Measurements from ENCODE around the gene ADA. TPM values are rescaled to one million over a fixed set of nuclear protein-coding genes. Genes with fewer than 3 reads are reported as not detected.

ADA gene
- total and polyA plus RNA-seq, 2 of the 13 experiments (the other 11 are each of a cell fraction or from before 2014, with no cell fraction given), result 2.5 to 11.3 TPM

DNA sequence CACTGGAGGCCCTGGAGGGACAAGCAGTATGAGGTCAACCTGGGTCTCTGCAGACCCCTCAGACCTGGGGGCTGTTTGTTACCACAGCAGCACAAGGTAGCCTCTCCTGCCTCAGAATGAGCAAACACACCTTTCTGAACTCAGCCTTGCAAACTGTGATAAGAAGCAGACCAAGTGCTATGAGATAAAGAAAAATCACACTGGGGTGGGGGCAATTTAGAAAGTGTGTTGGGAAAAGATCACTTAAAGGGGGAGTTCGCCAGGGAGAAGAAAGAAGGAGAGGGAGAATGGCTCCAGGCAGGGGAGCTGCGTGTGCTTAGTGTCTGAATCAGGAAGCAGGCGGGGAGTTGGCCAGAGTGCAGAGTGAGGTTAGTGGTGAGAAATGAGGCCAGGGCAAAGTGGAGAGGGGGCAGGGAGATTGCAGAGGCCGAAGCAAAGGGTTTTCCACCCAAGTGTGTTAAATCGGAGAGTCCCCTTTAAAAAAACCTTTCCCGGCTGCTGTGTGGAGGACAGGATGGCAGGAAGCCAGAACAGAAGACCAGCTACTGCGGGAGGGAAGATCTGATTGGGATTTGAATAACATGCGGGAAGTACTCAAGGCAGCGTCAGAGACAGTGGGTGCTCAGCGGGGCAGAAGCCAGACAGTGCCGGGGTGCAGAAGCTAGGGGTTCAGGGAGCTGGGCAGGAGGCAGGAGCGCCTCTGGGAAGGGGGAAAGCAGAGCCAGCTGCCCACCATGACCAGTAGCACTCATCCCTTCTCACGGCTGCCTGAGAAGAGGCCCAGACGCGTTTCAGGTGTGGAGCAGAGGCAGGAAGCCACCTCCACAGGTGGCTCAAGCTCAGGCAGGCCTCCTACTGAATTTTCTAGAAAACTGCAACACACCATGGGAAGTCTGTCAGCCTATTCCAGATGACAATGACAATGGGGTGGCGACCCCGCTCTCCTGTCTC lies 9.0 kb downstream of the ADA start (continued):
- TF ChIP-seq, protein P1, sequence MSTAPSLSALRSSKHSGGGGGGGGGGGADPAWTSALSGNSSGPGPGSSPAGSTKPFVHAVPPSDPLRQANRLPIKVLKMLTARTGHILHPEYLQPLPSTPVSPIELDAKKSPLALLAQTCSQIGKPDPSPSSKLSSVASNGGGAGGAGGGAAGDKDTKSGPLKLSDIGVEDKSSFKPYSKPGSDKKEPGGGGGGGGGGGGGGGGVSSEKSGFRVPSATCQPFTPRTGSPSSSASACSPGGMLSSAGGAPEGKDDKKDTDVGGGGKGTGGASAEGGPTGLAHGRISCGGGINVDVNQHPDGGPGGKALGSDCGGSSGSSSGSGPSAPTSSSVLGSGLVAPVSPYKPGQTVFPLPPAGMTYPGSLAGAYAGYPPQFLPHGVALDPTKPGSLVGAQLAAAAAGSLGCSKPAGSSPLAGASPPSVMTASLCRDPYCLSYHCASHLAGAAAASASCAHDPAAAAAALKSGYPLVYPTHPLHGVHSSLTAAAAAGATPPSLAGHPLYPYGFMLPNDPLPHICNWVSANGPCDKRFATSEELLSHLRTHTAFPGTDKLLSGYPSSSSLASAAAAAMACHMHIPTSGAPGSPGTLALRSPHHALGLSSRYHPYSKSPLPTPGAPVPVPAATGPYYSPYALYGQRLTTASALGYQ (CRISPR knock-in tag; IDR thresholded peaks at IDR 0.05), result no peak
- TF ChIP-seq NFYB (CRISPR knock-in tag; IDR thresholded peaks at IDR 0.05) (no peak), AGO1 (IDR thresholded peaks at IDR 0.05; ENCODE audit: low read depth, low read length, poor library complexity, severe bottlenecking) (no peak), ZMAT3 (CRISPR knock-in tag; conservative IDR thresholded peaks at IDR 0.05) (no peak; the same call in 1 of the 2 replicates), ETV6 (CRISPR knock-in tag; conservative IDR thresholded peaks at IDR 0.05) (no peak), ZNF207 (IDR thresholded peaks at IDR 0.05; ENCODE audit: borderline replicate concordance) (no peak), CCDC6 (CRISPR knock-in tag; IDR thresholded peaks at IDR 0.05) (0 out of 2 replicates have a peak, but pooled peaks have one; percentile 38), AGO2 (optimal IDR thresholded peaks at IDR 0.05; ENCODE audit: low read depth, low read length) (no peak), DNMT3B (CRISPR knock-in tag; conservative IDR thresholded peaks at IDR 0.05) (no peak), ZNF552 (CRISPR knock-in tag; IDR thresholded peaks at IDR 0.05; ENCODE audit: borderline replicate concordance) (no peak), IKZF1 (IDR thresholded peaks at IDR 0.05) (no peak), HOXD1 (CRISPR knock-in tag; IDR thresholded peaks at IDR 0.05) (no peak), HNRNPUL1 (IDR thresholded peaks at IDR 0.05; ENCODE audit: low read depth, low read length) (no peak), POLR2AphosphoS2 (IDR thresholded peaks at IDR 0.05; ENCODE audit: low read depth, low read length) (no peak), POLR2A (IDR thresholded peaks at IDR 0.05; ENCODE audit: insufficient read depth in 1 of 2, low read depth in 2 of 2, low read length in 2 of 2) (peak in 1 of 2 experiments; percentile 40; a peak in 1 of 4 replicates), RXRA (CRISPR knock-in tag; IDR thresholded peaks at IDR 0.05) (peak; percentile 47; the same call in 1 of the 2 replicates), ZNF34 (CRISPR knock-in tag; IDR thresholded peaks at IDR 0.05; ENCODE audit: borderline replicate concordance) (0 out of 2 replicates have a peak, but pooled peaks have one; percentile 57), KLF13 (CRISPR knock-in tag; IDR thresholded peaks at IDR 0.05) (no peak), SIN3A (IDR thresholded peaks at IDR 0.05; ENCODE audit: borderline replicate concordance, low read depth, low read length) (no peak), TAF1 (CRISPR knock-in tag; IDR thresholded peaks at IDR 0.05) (peak; percentile 44), ZFP62 (CRISPR knock-in tag; IDR thresholded peaks at IDR 0.05) (no peak)
- TF ChIP-seq, protein P2, sequence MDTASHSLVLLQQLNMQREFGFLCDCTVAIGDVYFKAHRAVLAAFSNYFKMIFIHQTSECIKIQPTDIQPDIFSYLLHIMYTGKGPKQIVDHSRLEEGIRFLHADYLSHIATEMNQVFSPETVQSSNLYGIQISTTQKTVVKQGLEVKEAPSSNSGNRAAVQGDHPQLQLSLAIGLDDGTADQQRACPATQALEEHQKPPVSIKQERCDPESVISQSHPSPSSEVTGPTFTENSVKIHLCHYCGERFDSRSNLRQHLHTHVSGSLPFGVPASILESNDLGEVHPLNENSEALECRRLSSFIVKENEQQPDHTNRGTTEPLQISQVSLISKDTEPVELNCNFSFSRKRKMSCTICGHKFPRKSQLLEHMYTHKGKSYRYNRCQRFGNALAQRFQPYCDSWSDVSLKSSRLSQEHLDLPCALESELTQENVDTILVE (CRISPR knock-in tag; IDR thresholded peaks at IDR 0.05), result no peak
- TF ChIP-seq, protein P3, sequence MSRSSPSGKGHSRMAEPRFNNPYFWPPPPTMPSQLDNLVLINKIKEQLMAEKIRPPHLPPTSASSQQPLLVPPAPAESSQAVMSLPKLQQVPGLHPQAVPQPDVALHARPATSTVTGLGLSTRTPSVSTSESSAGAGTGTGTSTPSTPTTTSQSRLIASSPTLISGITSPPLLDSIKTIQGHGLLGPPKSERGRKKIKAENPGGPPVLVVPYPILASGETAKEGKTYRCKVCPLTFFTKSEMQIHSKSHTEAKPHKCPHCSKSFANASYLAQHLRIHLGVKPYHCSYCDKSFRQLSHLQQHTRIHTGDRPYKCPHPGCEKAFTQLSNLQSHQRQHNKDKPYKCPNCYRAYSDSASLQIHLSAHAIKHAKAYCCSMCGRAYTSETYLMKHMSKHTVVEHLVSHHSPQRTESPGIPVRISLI (CRISPR knock-in tag; IDR thresholded peaks at IDR 0.05; ENCODE audit: borderline replicate concordance), result no peak
- TF ChIP-seq, protein P4, sequence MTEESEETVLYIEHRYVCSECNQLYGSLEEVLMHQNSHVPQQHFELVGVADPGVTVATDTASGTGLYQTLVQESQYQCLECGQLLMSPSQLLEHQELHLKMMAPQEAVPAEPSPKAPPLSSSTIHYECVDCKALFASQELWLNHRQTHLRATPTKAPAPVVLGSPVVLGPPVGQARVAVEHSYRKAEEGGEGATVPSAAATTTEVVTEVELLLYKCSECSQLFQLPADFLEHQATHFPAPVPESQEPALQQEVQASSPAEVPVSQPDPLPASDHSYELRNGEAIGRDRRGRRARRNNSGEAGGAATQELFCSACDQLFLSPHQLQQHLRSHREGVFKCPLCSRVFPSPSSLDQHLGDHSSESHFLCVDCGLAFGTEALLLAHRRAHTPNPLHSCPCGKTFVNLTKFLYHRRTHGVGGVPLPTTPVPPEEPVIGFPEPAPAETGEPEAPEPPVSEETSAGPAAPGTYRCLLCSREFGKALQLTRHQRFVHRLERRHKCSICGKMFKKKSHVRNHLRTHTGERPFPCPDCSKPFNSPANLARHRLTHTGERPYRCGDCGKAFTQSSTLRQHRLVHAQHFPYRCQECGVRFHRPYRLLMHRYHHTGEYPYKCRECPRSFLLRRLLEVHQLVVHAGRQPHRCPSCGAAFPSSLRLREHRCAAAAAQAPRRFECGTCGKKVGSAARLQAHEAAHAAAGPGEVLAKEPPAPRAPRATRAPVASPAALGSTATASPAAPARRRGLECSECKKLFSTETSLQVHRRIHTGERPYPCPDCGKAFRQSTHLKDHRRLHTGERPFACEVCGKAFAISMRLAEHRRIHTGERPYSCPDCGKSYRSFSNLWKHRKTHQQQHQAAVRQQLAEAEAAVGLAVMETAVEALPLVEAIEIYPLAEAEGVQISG (CRISPR knock-in tag; IDR thresholded peaks at IDR 0.05), result no peak

Data from HepG2 (cell line).